GM18861 (cell line): ENCODE results near the gene SEC22A.

Experiments used
- ATAC-seq: cut with Tn5 transposase; IDR thresholded peaks from one replicate; pipeline ENCODE4 v1.9.1; 2021; ENCODE audit not compliant: unreplicated experiment

SEC22A gene

GRCh38 chr3:123301331-123302184, 99.8 kb downstream of the SEC22A start:
- no peak for ATAC-seq

GRCh38 chr3:123302961-123303360, 101.2 kb downstream of the SEC22A start:
- no peak for ATAC-seq

GRCh38 chr3:123303976-123304560, 102.3 kb downstream of the SEC22A start:
- no peak for ATAC-seq

- ATAC-seq, result no peak
Observed at GRCh38 chr3:123305192-123305591, 103.4 kb downstream of the SEC22A start.

- ATAC-seq, result no peak
Observed at GRCh38 chr3:123307064-123307463, 105.3 kb downstream of the SEC22A start.

GRCh38 chr3:123310186-123310585, 108.4 kb downstream of the SEC22A start:
- no peak for ATAC-seq

- ATAC-seq, result no peak
Observed at GRCh38 chr3:123310741-123311140, 109.0 kb downstream of the SEC22A start.

- no peak for ATAC-seq
Observed at GRCh38 chr3:123311201-123311600, 109.5 kb downstream of the SEC22A start.

- no peak for ATAC-seq
Observed at GRCh38 chr3:123312331-123313265, 110.9 kb downstream of the SEC22A start.

GRCh38 chr3:123313889-123314288, 112.1 kb downstream of the SEC22A start:
- ATAC-seq, result no peak

- ATAC-seq, result no peak
Observed at GRCh38 chr3:123314359-123315270, 112.9 kb downstream of the SEC22A start.

- no peak for ATAC-seq
Observed at GRCh38 chr3:123315271-123315595, 113.5 kb downstream of the SEC22A start.

GRCh38 chr3:123317716-123318115, 116.0 kb downstream of the SEC22A start:
- ATAC-seq, result no peak

- no peak for ATAC-seq
Observed at GRCh38 chr3:123318374-123318773, 116.6 kb downstream of the SEC22A start.

GRCh38 chr3:123319760-123320159, 118.0 kb downstream of the SEC22A start:
- no peak for ATAC-seq

GRCh38 chr3:123320221-123320620, 118.5 kb downstream of the SEC22A start:
- no peak for ATAC-seq

GRCh38 chr3:123321806-123322205, 120.1 kb downstream of the SEC22A start:
- ATAC-seq, result no peak

GRCh38 chr3:123322866-123323265, 121.1 kb downstream of the SEC22A start:
- no peak for ATAC-seq
